KOPT-K1 (cell line): ENCODE results near the gene SETDB1.

Source experiments
- H3K27ac ChIP-seq: fragments of 200-600 bp; sonication (generic); 2 replicates; pipeline ENCODE4 v1.5.1; 2016; ENCODE audit warnings: antibody characterized with exemption, mild to moderate bottlenecking, low read depth, low read length; ENCODE audit not compliant: poor library complexity, severe bottlenecking
- H3K36me3 ChIP-seq: fragments of 200-600 bp; sonication (generic); 2 replicates; pipeline ENCODE4 v1.5.1; 2017; ENCODE audit warnings: antibody characterized with exemption, mild to moderate bottlenecking, low read length, moderate library complexity; ENCODE audit not compliant: insufficient read depth
- H3K9me3 ChIP-seq: fragments of 200-600 bp; sonication (generic); 2 replicates; pipeline ENCODE4 v1.5.1; 2017; ENCODE audit warnings: antibody characterized with exemption, low read length, mild to moderate bottlenecking; ENCODE audit not compliant: insufficient read depth, poor library complexity, severe bottlenecking

The SETDB1 gene

DNA sequence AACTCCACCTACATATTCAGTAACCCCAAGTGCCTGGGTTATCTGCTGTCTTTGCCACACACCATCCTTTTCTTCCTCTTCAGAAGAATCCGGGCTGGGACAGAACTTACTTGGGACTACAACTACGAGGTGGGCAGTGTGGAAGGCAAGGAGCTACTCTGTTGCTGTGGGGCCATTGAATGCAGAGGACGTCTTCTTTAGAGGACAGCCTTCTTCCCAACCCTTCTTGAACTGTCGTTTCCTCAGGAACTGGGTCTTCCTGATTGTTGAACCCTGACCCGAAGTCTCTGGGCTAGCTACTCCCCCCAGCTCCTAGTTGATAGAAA is 38.0 kb downstream of the SETDB1 start:
- Histone ChIP-seq H3K27ac (no peak overlapping the region), H3K36me3 (peaks cover 100% of the 10 kb centered on the region), H3K9me3 (no peaks in the 10 kb centered on the region)

DNA sequence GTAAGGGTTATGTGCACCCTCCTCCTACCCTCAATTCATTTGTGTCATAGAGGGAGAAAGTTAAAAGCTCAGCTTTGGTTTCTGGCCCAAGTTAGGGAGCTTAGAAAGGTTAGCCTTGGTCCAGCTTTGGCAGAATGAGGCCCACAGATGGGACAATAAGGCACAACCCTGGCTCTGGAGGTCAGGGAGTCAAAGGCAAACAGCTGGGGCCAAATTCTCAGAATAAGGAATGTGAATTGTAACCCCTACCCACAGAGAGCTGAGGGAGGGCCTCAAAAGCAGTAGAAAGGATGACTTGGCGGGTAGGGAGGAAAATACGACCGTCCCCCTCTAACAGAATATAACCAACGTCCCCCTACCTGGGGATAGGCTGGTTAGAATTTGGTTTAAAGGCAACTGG is 39.4 kb downstream of the SETDB1 start:
- Histone ChIP-seq H3K27ac (no peak overlapping the region), H3K36me3 (peaks cover 93% of the 10 kb centered on the region), H3K9me3 (no peaks in the 10 kb centered on the region)

DNA sequence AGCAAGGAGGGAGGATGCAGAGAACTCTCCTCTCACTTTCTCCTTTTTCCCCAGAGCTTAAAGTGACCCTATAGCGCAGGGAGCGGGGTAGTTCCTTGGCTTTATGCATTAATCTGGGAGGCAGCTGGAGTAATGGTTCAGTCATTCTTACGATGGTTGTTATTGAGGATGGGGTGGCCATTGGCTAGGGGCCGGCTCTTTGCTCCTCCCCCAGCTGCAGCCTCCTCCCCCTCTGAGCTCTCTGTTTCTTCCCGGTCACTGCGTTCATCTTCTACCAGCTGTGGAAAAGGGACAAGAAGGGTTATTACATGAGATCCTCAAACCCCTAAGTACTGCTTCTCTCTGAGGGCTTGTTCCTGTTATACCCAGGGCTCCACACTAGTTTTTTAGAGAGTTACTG is 39.8 kb downstream of the SETDB1 start:
- H3K27ac ChIP-seq: no peak overlapping the region
- H3K9me3 ChIP-seq: no peaks in the 10 kb centered on the region
- peaks cover 93% of the 10 kb centered on the region for H3K36me3 ChIP-seq

DNA sequence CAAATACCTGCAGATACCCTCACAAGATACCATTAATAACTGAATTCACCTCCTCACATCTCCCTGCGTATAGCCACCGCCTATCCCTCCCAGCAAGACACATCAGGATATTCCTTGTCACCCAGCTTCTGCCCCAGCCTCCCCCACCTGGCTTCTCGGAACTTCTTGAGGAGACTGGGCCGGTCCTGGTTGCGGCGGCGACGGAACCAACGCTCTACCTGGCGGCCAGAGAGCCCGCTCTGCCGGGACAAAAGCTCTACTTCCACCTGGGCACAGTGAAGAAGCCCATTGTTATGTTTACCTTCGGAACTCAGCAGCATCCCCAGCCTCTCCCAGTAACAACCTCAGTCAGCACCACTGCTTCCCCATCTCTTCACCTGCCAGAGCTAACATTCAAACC is 41.8 kb downstream of the SETDB1 start:
- Histone ChIP-seq H3K27ac (no peak overlapping the region), H3K9me3 (no peaks in the 10 kb centered on the region), H3K36me3 (peaks cover 87% of the 10 kb centered on the region)

DNA sequence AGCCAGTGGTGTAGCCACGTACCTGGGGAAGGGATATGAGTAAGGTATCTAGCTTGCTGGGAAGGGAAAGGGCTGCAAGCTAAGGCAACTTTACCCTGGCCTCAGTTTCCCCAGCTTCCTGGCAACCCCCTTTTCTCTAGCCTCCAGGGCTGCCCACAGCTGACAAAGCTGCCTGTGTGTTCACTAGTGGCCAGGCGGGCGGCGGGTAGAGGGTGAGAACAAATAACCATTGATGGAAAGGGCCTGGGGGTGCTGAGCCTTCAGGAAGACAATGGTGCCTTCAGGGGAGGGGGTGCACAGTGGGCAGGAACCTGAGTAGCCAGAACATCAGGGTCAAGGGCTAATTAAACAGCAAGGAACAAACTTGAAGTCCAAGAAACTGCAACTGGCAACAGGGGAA is 42.3 kb downstream of the SETDB1 start:
- no peak overlapping the region for H3K27ac ChIP-seq
- H3K36me3 ChIP-seq: peaks cover 82% of the 10 kb centered on the region
- H3K9me3 ChIP-seq: no peaks in the 10 kb centered on the region

DNA sequence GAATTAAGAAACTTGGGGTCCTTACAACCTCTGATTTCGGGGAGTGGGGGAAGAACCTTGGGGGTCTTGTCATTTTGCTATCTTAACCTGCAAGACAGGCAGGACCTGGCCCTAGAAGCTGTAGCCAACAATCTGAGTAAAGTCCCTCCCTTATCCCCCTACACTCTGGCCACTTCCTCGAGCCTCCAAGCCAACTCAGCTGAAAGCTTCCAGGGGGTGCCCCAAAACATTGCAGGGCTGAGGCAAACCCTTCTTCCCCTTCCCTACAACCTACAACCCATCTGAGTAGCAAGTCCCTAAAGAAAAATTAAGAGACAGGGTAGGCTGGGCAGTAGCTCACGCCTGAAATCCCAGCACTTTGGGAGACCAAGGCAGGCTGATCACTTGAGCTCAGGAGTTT is 43.5 kb downstream of the SETDB1 start:
- H3K9me3 ChIP-seq: no peaks in the 10 kb centered on the region
- H3K36me3 ChIP-seq: peaks cover 71% of the 10 kb centered on the region
- no peak overlapping the region for H3K27ac ChIP-seq

DNA sequence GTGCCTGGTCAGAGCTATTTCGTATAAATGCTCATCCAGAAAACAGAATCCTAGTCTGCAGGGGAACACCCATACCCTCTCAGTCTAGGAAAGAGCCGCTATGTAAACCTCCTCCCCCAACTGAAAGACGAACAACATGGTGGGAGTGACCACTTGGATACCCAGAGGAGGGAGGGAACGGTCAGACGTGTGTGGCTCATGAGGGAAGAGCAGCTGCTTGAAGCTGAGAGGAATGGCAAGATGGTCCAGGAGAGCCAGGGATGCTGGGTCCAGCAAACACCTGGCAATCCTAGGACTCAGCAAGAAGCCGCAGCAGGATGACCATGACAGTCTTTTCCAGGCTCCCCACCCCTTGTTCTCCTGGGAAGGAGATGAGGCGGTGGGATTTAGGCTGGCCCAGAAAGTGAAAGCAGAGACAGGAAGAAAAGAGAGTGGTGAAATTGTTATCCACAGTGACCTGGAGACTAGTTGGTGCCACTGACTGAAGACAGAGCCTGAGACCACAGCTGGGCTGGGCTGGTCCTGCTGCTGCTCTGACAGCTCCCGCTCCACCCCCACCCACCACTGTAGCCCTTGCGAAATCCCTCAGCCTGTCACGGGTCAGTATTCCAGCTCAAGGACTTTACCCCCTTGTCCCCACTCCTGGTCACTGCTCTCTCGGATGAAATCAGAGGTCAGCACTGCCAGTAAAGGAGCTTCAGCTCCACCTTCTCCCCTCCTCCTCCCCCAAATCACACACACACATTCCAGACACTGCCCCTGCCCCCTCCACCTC is 44.8 kb downstream of the SETDB1 start:
- no peak overlapping the region for H3K27ac ChIP-seq

DNA sequence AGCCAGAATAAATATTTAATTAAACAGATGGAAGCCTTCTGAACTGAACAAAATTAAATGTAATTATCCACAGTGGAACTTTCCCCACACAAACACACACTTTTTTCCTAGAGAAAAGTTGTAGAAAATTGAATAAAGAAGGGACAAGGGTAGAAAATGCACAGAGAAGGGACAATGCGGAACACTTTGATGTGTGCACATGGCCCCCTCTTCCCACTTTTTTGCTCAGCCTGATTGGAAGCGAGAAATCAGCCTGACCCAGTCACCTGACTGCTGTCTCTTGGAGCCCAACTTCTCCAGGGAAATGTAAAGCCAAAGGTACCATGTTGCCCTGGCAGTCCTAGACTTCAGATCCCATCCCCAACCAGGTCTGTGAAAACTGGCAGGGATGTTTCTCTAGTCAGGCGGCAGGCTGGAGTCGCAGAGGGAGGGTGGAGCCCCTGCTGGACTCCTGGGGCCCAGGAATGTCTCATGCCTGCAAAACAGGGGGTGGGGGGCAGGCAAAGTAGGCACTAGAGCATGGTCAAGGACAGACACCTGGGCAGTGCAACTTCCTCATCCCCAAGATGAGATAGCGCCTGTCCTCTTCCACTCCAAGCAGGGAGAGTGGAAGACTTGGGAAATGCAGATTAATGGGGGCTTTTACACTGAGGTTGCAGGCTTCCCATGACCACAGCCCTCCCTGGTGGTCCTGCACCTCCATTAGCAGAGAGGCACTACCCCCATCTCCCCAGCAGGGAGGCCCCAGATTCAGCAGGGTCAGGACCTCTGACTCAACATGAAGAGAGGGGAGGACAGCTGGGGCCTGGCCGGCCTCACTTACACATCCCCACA is 45.6 kb downstream of the SETDB1 start:
- peaks cover 49% of the 10 kb centered on the region for H3K36me3 ChIP-seq
- no peaks in the 10 kb centered on the region for H3K9me3 ChIP-seq
- peak overlapping the region; percentile 94 for H3K27ac ChIP-seq

More for the DNA sequence above, 44.8 kb downstream of the SETDB1 start:
- Histone ChIP-seq H3K9me3 (no peaks in the 10 kb centered on the region), H3K36me3 (peaks cover 57% of the 10 kb centered on the region)

DNA sequence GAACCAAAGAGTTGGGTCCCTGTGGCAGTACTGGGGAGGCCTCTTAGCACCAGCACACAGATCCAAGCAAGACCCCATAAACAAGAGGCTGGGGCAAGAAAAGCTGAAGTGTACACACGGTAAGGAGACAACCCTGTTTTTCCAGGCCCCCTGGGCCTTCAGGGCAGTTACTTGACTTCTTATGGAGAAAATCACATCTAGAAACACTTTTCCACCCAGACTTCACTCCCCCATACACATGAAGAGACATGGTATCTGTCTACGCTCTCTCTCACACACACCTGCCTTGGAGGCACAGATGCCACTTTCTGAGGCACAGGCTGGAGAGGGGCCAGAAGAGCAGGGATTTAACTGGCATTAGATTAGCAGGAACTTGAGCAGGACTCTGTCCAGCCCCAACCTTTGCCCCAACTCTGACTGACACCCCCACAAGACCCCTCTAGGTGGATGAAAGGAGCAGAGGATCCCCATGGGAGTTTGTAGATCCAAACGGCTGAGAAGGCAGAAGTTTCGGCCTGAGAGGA is 46.3 kb downstream of the SETDB1 start:
- Histone ChIP-seq H3K27ac (peak overlapping the region; percentile 94), H3K36me3 (peaks cover 42% of the 10 kb centered on the region), H3K9me3 (no peaks in the 10 kb centered on the region)

DNA sequence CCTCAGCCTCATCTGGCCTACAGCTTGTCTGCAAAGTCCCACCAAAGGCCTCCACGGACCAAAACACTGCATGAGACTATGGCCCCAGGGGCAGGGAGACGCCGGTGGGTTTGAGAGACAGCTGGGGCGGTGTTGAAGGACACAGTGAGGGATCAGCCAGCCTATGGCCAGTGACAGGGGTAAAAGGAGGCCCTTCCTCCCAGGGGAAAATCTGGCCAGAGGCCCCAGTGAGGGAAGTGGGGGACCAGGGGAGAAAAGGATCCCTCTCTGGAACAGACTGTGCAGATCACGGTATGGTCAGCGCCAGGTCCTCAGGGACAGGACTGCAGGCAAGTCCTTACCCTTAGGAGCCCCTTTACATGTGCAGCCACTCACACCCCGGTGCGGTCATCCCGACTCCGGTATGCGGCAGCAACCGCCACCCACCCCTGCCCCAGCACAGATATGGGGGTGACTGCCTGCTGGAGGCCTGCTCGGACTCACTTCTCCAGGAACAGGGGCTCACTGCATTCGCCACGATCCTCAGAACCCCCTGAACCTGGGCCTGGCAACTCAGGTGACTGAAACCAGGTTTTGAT is 47.2 kb downstream of the SETDB1 start:
- H3K36me3 ChIP-seq: peaks cover 33% of the 10 kb centered on the region
- peak overlapping the region; percentile 94 for H3K27ac ChIP-seq
- no peaks in the 10 kb centered on the region for H3K9me3 ChIP-seq

DNA sequence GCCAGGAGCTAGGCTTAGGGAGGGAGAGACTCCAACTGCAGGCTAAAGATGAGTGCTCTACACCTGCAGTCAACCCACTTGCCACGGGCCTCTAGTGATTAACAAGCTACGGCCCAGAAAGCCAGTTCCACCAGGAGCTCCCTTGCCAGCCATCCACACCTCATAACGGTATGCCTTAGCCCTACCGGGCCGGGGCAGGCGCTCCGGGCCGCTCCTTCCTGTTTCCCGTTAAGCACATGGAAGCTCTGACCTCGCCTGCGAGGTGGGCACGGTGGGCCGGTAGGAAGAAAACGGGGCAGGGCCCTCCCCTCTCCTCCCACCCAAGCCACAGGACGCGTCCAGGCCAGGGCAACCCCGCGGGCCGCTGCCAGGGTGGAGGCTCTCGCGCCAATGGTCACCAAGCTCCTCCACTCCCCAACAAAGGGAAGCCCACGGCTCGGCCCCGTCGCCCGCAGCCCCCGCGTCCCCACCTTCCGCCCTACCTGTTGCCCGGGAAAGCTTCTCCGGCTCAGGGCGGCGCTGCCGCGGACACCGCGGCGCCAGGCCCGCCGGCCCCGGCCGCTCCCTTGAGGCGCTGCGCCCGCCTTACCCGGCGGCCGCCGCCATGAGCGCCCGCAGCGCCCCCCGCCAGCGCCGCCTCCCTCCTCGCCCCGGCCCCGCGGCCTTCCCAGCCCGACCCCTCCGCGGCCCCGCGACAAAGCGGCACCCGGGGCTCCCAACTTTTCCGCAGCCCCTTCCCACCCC is 47.8 kb downstream of the SETDB1 start:
- Histone ChIP-seq H3K9me3 (no peaks in the 10 kb centered on the region), H3K27ac (peak overlapping the region; percentile 94)

DNA sequence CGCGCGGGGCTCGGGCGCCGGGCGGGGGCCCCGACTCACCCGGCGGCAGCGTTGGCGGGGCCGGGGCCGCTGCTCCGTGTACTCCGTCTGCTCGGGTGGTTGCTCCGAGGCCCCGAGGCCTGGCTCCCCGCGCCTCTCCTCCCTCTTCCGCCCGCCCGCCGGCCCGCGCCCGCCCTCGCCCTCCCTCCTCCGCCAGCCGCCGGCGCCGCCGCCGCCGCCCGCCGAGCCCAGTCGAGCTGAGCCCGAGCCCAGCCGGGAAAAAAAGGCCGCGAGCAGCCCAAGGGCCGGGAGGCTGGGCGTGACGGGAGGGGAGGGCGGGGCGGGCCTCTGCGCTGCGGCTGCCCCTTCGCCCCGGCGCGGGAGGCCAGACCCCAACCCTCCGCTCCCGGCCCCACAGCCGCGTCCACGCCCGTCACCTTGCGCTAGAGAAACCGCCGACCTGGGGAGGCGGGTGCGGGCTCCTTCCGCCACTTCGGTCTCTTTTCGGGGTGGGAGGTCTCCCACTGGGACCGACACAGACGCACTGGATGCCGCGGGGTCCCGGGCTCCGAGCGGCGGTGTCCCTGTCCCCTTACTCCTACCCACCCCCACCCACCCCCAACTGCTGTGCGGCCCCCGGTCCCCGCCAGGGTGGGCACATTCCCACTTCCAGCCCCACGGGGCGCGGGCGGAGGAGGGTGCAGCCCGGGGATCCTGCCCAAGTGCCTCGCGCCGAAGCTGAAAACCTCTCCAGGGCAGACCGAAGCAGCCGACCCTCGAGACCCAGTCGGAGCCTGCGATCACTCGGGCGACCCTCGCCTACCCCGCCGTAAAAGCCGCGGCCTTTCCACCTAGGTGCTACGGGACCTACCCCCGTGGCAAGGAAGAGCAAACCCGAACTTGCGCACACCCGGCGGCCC is 48.7 kb downstream of the SETDB1 start, which contains the start of gene CERS2:
Gene CERS2, minus strand, starts transcription at position 256 of the 899 bp plus-strand sequence. CDS start 5,745 bp downstream, outside the sequence.
- no peaks in the 10 kb centered on the region for H3K9me3 ChIP-seq
- peak within 1 kb of the TSS; percentile 94 for H3K27ac ChIP-seq
- peaks cover 19% of the 10 kb centered on the region for H3K36me3 ChIP-seq

More for the DNA sequence above, 47.8 kb downstream of the SETDB1 start:
- peaks cover 27% of the 10 kb centered on the region for H3K36me3 ChIP-seq

DNA sequence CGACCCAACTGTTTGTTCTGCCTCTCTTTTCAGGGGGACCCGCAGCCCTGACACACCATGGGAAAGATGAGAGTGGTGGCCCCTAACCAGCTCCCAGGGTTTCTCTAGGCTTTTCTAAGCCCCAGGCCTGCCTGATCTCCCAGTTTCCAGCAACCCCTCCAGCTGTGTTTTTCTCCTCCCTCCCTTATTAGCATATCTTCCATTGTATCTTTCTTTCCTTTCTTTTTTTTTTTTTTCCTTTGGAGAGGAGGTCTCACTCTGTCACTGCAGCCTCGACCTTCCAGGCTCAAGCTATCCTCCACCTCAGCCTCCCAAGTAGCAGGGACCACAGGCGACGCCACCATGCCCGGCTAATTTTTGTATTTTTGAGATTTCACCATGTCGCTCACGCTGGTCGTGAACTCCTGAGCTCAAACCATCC is 50.2 kb downstream of the SETDB1 start:
- Histone ChIP-seq H3K27ac (no peak overlapping the region), H3K9me3 (no peaks in the 10 kb centered on the region), H3K36me3 (peaks cover 10% of the 10 kb centered on the region)
